K562 (cell line): ENCODE results near the gene HDLBP. TPM values are rescaled to one million over a fixed set of nuclear protein-coding genes. Genes with fewer than 3 reads are reported as not detected.

Experiments
- BRF2 ChIP-seq: IDR thresholded peaks from 3 replicates; pipeline ENCODE4 v1.6.1; 2011; ENCODE audit warnings: borderline replicate concordance, mild to moderate bottlenecking; ENCODE audit not compliant: insufficient read length, insufficient read depth
- C11orf30 ChIP-seq: fragments of 450-650 bp; IDR thresholded peaks from 2 replicates; pipeline ENCODE4 v1.6.1; 2016; ENCODE audit warnings: low read depth, mild to moderate bottlenecking
- DDX20 ChIP-seq: fragments of 450-650 bp; IDR thresholded peaks from 2 replicates; pipeline ENCODE4 v1.6.1; 2016; ENCODE audit warnings: missing genetic modification characterization, low read depth, mild to moderate bottlenecking, missing compliant biosample characterization, moderate library complexity
- HINFP ChIP-seq: fragments of 450-650 bp; conservative IDR thresholded peaks from 2 replicates; pipeline ENCODE4 v1.6.1; 2016; ENCODE audit warnings: missing genetic modification characterization, low read depth, mild to moderate bottlenecking, control low read depth, missing compliant biosample characterization
- MAFF ChIP-seq: IDR thresholded peaks from 2 replicates; pipeline ENCODE4 v1.6.1; 2012; ENCODE audit warnings: low read length, improper control_type of control experiment
- MAFG ChIP-seq: fragments of 450-650 bp; conservative IDR thresholded peaks from 2 replicates; pipeline ENCODE4 v1.6.1; 2016; ENCODE audit warnings: missing genetic modification characterization, missing compliant biosample characterization
- NCOR1 ChIP-seq: fragments of 450-650 bp; IDR thresholded peaks from 2 replicates; pipeline ENCODE4 v1.6.1; 2016; ENCODE audit warnings: mild to moderate bottlenecking, moderate library complexity
- PBX2 ChIP-seq, 2 experiments: IDR thresholded peaks in 1 of 2; conservative IDR thresholded peaks in 1 of 2; 2 replicates each; pipeline ENCODE4 v1.6.1; 2016; ENCODE audit warnings: low read depth in 2 of 2, mild to moderate bottlenecking in 1 of 2, missing compliant biosample characterization in 1 of 2, missing genetic modification characterization in 1 of 2, moderate library complexity in 1 of 2
- USF2 ChIP-seq: sonication (generic); formaldehyde crosslinking; IDR thresholded peaks from 2 replicates; pipeline ENCODE4 v1.5.0; 2020; ENCODE audit warnings: missing genetic modification reagents
- ZBTB33 ChIP-seq: sonication (generic); formaldehyde crosslinking; IDR thresholded peaks from 2 replicates; pipeline ENCODE4 v1.8.1; 2023; ENCODE audit warnings: mild to moderate bottlenecking, missing genetic modification reagents
- ZNF699 ChIP-seq: fragments of 250-450 bp; sonication (Bioruptor Pico); IDR thresholded peaks from 2 replicates; pipeline ENCODE4 v1.8.0; 2021; ENCODE audit warnings: mild to moderate bottlenecking, moderate library complexity; ENCODE audit not compliant: insufficient replicate concordance
- polyA plus RNA-seq, 8 experiments: library from polyadenylated mRNA; depleted of rRNA in 4 of 8; stranded (reverse) in 5 of 8; unstranded in 3 of 8; fragments of >200 nt; fragmentation: Nextera tagmentation in 2 of 8; fragmentation: Illumina TruSeq in 1 of 8; extraction: Ambion mirVana in 2 of 8; extraction: Trizol in 1 of 8; gene quantifications; 2 replicates each; pipeline versions ENCODE4 v1.2.1 to v1.2.3, GENCODE V29; 2011 to 2014; ENCODE audit warnings: inconsistent platforms in 1 of 8, missing spikeins in 1 of 8
- total RNA-seq, 7 experiments: library from RNA; depleted of rRNA in 6 of 7; stranded (reverse); fragments of >200 nt in 6 of 7; fragmentation: Illumina TruSeq in 2 of 7; extraction: Trizol in 2 of 7; gene quantifications; 2 replicates each; pipeline versions ENCODE4 v1.2.1 to v1.2.3, GENCODE V29; 2011 to 2021; ENCODE audit warnings: low replicate concordance in 1 of 7

HDLBP gene
- total and polyA plus RNA-seq, 9 of the 15 experiments (the other 6 are each of a cell fraction or from before 2014, with no cell fraction given), result 24.4 to 378 (median 146) TPM

GRCh38 chr2:241357531-241357930 lies 42.1 kb upstream of the HDLBP start (continued):
- no peak for TF ChIP-seq BRF2
- TF ChIP-seq PBX2 (CRISPR knock-in tag; IDR thresholded peaks at IDR 0.05; ENCODE audit: low read depth), result no peak
- TF ChIP-seq PBX2 (tag; conservative IDR thresholded peaks at IDR 0.05; ENCODE audit: low read depth), result no peak
- TF ChIP-seq ZNF699 (CRISPR knock-in tag), result no peak
- TF ChIP-seq DDX20 (tag), result no peak
- peak; percentile 90 for TF ChIP-seq C11orf30
- TF ChIP-seq MAFG (tag), result peak; percentile 85
- TF ChIP-seq ZBTB33 (CRISPR knock-in tag), result no peak
- peak; percentile 92 for TF ChIP-seq MAFF
- no peak for TF ChIP-seq HINFP (tag)
- no peak for TF ChIP-seq NCOR1
- TF ChIP-seq USF2 (CRISPR knock-in tag), result no peak
- TF ChIP-seq, all 486 proteins: peak for 5
